ENCODE data around the gene SOX12.

DNA sequence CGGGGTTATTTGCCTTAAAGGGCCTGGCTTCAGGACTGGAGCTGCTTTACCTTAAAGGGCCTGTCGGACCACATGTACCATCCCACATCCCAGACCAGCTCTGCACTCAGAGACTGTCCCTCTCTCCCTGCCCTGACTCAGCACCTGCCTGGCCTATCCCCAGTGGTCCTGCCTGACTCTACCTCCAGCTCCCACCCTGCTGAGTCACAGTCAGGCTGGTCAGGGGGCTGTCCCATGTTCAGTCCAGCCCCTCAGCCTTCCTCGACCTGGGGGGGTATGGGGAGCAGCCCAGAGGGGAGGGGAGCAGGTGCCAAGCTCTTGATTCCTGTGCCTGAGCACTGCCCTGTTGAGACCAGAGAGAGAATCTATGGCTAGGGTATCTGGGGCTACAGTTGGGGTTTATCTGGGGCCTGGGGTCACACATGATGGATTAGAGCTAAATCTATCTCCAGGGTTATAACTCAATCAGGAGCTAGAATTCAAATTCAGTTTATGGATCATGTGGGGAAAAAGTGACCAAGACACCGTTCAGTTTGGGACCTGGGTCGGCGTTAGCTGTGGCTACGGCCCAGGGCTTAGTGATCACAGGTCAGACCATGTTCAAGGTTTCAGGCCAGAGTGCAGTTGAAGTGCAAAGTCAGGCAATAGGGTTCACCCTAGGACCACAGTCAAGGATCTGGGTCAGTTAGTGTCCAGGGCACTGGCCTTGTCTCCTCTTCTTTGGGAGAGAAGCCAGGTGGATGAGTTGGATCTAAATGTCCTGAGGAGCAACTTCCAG is 45.8 kb downstream of the SOX12 start:
- TF ChIP-seq CTCF (IDR thresholded peaks at IDR 0.05) = no peak
- TF ChIP-seq CREB1 (CRISPR knock-in tag; IDR thresholded peaks at IDR 0.05) = no peak
- TF ChIP-seq, protein P1, sequence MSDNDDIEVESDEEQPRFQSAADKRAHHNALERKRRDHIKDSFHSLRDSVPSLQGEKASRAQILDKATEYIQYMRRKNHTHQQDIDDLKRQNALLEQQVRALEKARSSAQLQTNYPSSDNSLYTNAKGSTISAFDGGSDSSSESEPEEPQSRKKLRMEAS (CRISPR knock-in tag; IDR thresholded peaks at IDR 0.05) = 0 out of 2 replicates have a peak, but pooled peaks have one; percentile 16
- TF ChIP-seq, protein P2, sequence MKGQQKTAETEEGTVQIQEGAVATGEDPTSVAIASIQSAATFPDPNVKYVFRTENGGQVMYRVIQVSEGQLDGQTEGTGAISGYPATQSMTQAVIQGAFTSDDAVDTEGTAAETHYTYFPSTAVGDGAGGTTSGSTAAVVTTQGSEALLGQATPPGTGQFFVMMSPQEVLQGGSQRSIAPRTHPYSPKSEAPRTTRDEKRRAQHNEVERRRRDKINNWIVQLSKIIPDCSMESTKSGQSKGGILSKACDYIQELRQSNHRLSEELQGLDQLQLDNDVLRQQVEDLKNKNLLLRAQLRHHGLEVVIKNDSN (CRISPR knock-in tag; IDR thresholded peaks at IDR 0.05) = no peak
- TF ChIP-seq MLX (CRISPR knock-in tag; IDR thresholded peaks at IDR 0.05) = no peak
- no peak for TF ChIP-seq ZBTB21 (CRISPR knock-in tag; IDR thresholded peaks at IDR 0.05; ENCODE audit: borderline replicate concordance)
- no peak for TF ChIP-seq SP1 (CRISPR knock-in tag; conservative IDR thresholded peaks at IDR 0.05)
- no peak for TF ChIP-seq SOX15 (CRISPR knock-in tag; IDR thresholded peaks at IDR 0.05)
- TF ChIP-seq USF2 (CRISPR knock-in tag; IDR thresholded peaks at IDR 0.05) = no peak

Measured in WTC11 (cell line).